Ovary (tissue), 3 donors: Measurements from ENCODE around the gene ARRB2.

ENCODE experiments used
- CTCF ChIP-seq, 3 donors: fragments of 450-650 bp in 2 of 3; fragments of 200-600 bp in 1 of 3; IDR thresholded peaks; one replicate each; pipeline versions ENCODE4 v1.5.1 to v1.8.0; 2016 to 2022; ENCODE audit warnings: antibody characterized with exemption in 3 of 3, mild to moderate bottlenecking in 1 of 3
- EP300 ChIP-seq: sonication (generic); formaldehyde crosslinking; IDR thresholded peaks from one replicate; pipeline ENCODE4 v1.6.1; 2017; ENCODE audit warnings: antibody characterized with exemption
- POLR2A ChIP-seq: fragments of 450-650 bp; IDR thresholded peaks from one replicate; pipeline ENCODE4 v1.6.1; 2017; ENCODE audit warnings: antibody characterized with exemption, mild to moderate bottlenecking, moderate library complexity
- donor health status: DM: no; HTN: no; CAD: no.

- TF ChIP-seq CTCF (IDR thresholded peaks at IDR 0.05) (no peak), POLR2A (no peak), EP300 (no peak)
Observed at GRCh38 chr17:4690745-4691144, 19.7 kb upstream of the ARRB2 start.
